HepG2 (cell line): ENCODE results near the gene MATR3. TPM values are rescaled to one million over a fixed set of nuclear protein-coding genes. Genes with fewer than 3 reads are reported as not detected.

Experiments
- BCL6 ChIP-seq: IDR thresholded peaks from 2 replicates; pipeline ENCODE4 v1.6.1; 2016; ENCODE audit warnings: missing genetic modification reagents, missing compliant biosample characterization
- HNF4A ChIP-seq: sonication (generic); formaldehyde crosslinking; IDR thresholded peaks from 2 replicates; pipeline ENCODE4 v1.4.0; 2020; ENCODE audit warnings: missing genetic modification reagents
- MTF2 ChIP-seq: sonication (generic); formaldehyde crosslinking; IDR thresholded peaks from 2 replicates; pipeline ENCODE4 v1.5.0; 2020; ENCODE audit warnings: missing genetic modification reagents, borderline replicate concordance
- TBL1XR1 ChIP-seq: fragments of 150-350 bp; IDR thresholded peaks from 2 replicates; pipeline ENCODE4 v1.6.1; 2014; ENCODE audit warnings: borderline replicate concordance, low read length; ENCODE audit not compliant: partially characterized antibody
- ZNF124 ChIP-seq: sonication (generic); formaldehyde crosslinking; IDR thresholded peaks from 2 replicates; pipeline ENCODE4 v1.4.0; 2020; ENCODE audit warnings: missing genetic modification reagents
- ZNF329 ChIP-seq: sonication (generic); formaldehyde crosslinking; IDR thresholded peaks from 2 replicates; pipeline ENCODE4 v1.9.0; 2021; ENCODE audit warnings: low read depth, mild to moderate bottlenecking, missing genetic modification reagents
- ZNF343 ChIP-seq: sonication (generic); formaldehyde crosslinking; IDR thresholded peaks from 2 replicates; pipeline ENCODE4 v1.4.0; 2020; ENCODE audit warnings: mild to moderate bottlenecking, missing genetic modification reagents
- ZNF761 ChIP-seq: sonication (generic); formaldehyde crosslinking; conservative IDR thresholded peaks from 2 replicates; pipeline ENCODE4 v1.4.0; 2020; ENCODE audit warnings: mild to moderate bottlenecking, missing genetic modification reagents
- ZNF768 ChIP-seq: sonication (generic); formaldehyde crosslinking; IDR thresholded peaks from 2 replicates; pipeline ENCODE4 v1.4.0; 2020; ENCODE audit warnings: missing genetic modification reagents
- ZNF879 ChIP-seq: sonication (generic); formaldehyde crosslinking; IDR thresholded peaks from 2 replicates; pipeline ENCODE4 v1.8.1; 2023; ENCODE audit warnings: missing genetic modification reagents
- polyA plus RNA-seq, 8 experiments: library from polyadenylated mRNA; depleted of rRNA in 3 of 8; stranded (reverse) in 7 of 8; unstranded in 1 of 8; fragments of >200 nt; fragmentation: Illumina TruSeq in 4 of 8; extraction: Trizol in 4 of 8; gene quantifications; 2 replicates each; pipeline versions ENCODE4 v1.2.1 to v1.2.3, GENCODE V29; 2011 to 2016; ENCODE audit warnings: low read depth in 4 of 8, missing spikeins in 1 of 8, mixed read lengths in 1 of 8; ENCODE audit not compliant: insufficient read depth in 1 of 8
- total RNA-seq, 5 experiments: library from RNA; depleted of rRNA; stranded (reverse); fragments of >200 nt; fragmentation: Illumina TruSeq; extraction: Trizol; gene quantifications; 2 replicates each; pipeline ENCODE4 v1.2.3, GENCODE V29; 2016; ENCODE audit warnings: low read depth in 1 of 5
- TF ChIP-seq, protein P1 (sequence below): sonication (generic); formaldehyde crosslinking; IDR thresholded peaks from 2 replicates; pipeline ENCODE4 v1.5.0; 2020; ENCODE audit warnings: missing genetic modification reagents
- TF ChIP-seq, protein P2 (sequence below): sonication (generic); formaldehyde crosslinking; conservative IDR thresholded peaks from 2 replicates; pipeline ENCODE4 v1.8.0; 2022; ENCODE audit warnings: mild to moderate bottlenecking, moderate library complexity, missing genetic modification reagents
- TF ChIP-seq, protein P3 (sequence below): sonication (generic); formaldehyde crosslinking; IDR thresholded peaks from 2 replicates; pipeline ENCODE4 v1.4.0; 2020; ENCODE audit warnings: missing genetic modification reagents, low read depth, mild to moderate bottlenecking, borderline replicate concordance
- TF ChIP-seq, protein P4 (sequence below): sonication (generic); formaldehyde crosslinking; IDR thresholded peaks from 2 replicates; pipeline ENCODE4 v1.4.0; 2020; ENCODE audit warnings: mild to moderate bottlenecking, missing genetic modification reagents, borderline replicate concordance
- TF ChIP-seq, protein P5 (sequence below): sonication (generic); formaldehyde crosslinking; IDR thresholded peaks from 2 replicates; pipeline ENCODE4 v1.4.0; 2020; ENCODE audit warnings: missing genetic modification reagents, borderline replicate concordance

The MATR3 gene
- total and polyA plus RNA-seq, 2 of the 13 experiments (the other 11 are each of a cell fraction or from before 2014, with no cell fraction given) = 94.2 to 341 TPM

DNA sequence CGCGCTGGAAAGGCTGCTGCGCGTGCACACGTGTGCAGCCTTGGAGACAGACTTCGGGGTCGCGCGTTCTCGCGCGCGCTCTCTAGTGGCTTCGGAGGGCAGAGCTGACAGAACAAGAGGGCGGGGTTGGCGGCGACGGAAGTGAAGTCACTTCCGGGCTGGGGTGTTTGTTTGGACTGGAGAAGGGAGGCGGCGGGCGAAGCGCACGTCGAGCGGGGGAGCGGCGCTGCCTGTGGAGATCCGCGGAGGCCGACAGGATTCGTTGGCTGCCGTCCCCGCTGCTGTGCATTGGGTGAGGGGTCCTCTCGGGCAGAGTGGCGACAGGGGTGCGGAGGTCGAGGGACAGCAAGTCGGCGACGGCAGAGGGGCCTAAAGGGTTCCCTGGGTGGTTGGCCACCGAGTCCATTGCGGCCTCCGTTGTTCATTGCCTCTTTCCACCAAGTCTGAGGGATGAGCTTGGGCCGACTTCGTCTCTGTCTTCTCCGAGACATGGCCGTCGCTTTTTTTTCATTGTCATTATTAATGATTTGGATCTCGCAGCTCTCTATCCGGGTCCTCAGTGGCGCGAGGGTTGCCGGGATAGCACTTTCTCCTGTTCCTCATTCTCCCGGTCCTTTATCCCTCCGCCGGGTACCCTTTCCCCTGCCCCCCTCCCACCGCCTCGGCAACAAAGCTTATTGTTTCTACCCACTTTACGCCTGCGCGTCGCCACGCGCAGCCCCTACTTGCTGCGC, 48.3 kb downstream of the MATR3 start, which contains the start of gene PAIP2 (continued):
- TF ChIP-seq, protein P1, sequence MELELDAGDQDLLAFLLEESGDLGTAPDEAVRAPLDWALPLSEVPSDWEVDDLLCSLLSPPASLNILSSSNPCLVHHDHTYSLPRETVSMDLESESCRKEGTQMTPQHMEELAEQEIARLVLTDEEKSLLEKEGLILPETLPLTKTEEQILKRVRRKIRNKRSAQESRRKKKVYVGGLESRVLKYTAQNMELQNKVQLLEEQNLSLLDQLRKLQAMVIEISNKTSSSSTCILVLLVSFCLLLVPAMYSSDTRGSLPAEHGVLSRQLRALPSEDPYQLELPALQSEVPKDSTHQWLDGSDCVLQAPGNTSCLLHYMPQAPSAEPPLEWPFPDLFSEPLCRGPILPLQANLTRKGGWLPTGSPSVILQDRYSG (CRISPR knock-in tag) = 0 out of 2 replicates have a peak, but pooled peaks have one; percentile 37
- TF ChIP-seq, protein P2, sequence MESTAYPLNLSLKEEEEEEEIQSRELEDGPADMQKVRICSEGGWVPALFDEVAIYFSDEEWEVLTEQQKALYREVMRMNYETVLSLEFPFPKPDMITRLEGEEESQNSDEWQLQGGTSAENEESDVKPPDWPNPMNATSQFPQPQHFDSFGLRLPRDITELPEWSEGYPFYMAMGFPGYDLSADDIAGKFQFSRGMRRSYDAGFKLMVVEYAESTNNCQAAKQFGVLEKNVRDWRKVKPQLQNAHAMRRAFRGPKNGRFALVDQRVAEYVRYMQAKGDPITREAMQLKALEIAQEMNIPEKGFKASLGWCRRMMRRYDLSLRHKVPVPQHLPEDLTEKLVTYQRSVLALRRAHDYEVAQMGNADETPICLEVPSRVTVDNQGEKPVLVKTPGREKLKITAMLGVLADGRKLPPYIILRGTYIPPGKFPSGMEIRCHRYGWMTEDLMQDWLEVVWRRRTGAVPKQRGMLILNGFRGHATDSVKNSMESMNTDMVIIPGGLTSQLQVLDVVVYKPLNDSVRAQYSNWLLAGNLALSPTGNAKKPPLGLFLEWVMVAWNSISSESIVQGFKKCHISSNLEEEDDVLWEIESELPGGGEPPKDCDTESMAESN = 0 out of 2 replicates have a peak, but pooled peaks have one; percentile 78
- no peak; the same call in 1 of the 2 replicates for TF ChIP-seq ZNF761 (CRISPR knock-in tag)
- TF ChIP-seq ZNF879 = 0 out of 2 replicates have a peak, but pooled peaks have one; percentile 23
- TF ChIP-seq ZNF124 (CRISPR knock-in tag) = no peak
- TF ChIP-seq, protein P3, sequence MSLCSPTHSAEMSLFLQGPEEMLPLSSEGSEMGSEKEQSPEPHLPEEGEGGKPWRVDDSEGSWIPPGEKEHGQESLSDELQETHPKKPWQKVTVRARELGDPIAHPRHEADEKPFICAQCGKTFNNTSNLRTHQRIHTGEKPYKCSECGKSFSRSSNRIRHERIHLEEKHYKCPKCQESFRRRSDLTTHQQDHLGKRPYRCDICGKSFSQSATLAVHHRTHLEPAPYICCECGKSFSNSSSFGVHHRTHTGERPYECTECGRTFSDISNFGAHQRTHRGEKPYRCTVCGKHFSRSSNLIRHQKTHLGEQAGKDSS = peak; percentile 85
- TF ChIP-seq ZNF329 (CRISPR knock-in tag) = no peak
- TF ChIP-seq, protein P4, sequence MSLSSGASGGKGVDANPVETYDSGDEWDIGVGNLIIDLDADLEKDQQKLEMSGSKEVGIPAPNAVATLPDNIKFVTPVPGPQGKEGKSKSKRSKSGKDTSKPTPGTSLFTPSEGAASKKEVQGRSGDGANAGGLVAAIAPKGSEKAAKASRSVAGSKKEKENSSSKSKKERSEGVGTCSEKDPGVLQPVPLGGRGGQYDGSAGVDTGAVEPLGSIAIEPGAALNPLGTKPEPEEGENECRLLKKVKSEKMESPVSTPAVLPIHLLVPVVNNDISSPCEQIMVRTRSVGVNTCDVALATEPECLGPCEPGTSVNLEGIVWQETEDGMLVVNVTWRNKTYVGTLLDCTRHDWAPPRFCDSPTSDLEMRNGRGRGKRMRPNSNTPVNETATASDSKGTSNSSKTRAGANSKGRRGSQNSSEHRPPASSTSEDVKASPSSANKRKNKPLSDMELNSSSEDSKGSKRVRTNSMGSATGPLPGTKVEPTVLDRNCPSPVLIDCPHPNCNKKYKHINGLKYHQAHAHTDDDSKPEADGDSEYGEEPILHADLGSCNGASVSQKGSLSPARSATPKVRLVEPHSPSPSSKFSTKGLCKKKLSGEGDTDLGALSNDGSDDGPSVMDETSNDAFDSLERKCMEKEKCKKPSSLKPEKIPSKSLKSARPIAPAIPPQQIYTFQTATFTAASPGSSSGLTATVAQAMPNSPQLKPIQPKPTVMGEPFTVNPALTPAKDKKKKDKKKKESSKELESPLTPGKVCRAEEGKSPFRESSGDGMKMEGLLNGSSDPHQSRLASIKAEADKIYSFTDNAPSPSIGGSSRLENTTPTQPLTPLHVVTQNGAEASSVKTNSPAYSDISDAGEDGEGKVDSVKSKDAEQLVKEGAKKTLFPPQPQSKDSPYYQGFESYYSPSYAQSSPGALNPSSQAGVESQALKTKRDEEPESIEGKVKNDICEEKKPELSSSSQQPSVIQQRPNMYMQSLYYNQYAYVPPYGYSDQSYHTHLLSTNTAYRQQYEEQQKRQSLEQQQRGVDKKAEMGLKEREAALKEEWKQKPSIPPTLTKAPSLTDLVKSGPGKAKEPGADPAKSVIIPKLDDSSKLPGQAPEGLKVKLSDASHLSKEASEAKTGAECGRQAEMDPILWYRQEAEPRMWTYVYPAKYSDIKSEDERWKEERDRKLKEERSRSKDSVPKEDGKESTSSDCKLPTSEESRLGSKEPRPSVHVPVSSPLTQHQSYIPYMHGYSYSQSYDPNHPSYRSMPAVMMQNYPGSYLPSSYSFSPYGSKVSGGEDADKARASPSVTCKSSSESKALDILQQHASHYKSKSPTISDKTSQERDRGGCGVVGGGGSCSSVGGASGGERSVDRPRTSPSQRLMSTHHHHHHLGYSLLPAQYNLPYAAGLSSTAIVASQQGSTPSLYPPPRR (CRISPR knock-in tag) = peak; percentile 68
- TF ChIP-seq TBL1XR1 = peak; percentile 57
- peak; percentile 67; the same call in 1 of the 2 replicates for TF ChIP-seq ZNF768 (CRISPR knock-in tag)
- TF ChIP-seq, protein P5, sequence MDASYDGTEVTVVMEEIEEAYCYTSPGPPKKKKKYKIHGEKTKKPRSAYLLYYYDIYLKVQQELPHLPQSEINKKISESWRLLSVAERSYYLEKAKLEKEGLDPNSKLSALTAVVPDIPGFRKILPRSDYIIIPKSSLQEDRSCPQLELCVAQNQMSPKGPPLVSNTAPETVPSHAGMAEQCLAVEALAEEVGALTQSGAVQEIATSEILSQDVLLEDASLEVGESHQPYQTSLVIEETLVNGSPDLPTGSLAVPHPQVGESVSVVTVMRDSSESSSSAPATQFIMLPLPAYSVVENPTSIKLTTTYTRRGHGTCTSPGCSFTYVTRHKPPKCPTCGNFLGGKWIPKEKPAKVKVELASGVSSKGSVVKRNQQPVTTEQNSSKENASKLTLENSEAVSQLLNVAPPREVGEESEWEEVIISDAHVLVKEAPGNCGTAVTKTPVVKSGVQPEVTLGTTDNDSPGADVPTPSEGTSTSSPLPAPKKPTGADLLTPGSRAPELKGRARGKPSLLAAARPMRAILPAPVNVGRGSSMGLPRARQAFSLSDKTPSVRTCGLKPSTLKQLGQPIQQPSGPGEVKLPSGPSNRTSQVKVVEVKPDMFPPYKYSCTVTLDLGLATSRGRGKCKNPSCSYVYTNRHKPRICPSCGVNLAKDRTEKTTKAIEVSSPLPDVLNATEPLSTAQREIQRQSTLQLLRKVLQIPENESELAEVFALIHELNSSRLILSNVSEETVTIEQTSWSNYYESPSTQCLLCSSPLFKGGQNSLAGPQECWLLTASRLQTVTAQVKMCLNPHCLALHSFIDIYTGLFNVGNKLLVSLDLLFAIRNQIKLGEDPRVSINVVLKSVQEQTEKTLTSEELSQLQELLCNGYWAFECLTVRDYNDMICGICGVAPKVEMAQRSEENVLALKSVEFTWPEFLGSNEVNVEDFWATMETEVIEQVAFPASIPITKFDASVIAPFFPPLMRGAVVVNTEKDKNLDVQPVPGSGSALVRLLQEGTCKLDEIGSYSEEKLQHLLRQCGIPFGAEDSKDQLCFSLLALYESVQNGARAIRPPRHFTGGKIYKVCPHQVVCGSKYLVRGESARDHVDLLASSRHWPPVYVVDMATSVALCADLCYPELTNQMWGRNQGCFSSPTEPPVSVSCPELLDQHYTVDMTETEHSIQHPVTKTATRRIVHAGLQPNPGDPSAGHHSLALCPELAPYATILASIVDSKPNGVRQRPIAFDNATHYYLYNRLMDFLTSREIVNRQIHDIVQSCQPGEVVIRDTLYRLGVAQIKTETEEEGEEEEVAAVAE (CRISPR knock-in tag) = no peak
- no peak for TF ChIP-seq MTF2 (CRISPR knock-in tag)
- no peak; the same call in 1 of the 2 replicates for TF ChIP-seq BCL6 (CRISPR knock-in tag)
- TF ChIP-seq ZNF343 (CRISPR knock-in tag) = peak; percentile 29; the same call in 1 of the 2 replicates
- TF ChIP-seq HNF4A (CRISPR knock-in tag) = no peak
